Fibroblast of mammary gland (primary cell): ENCODE results near the gene SHTN1.
A peak's percentile ranks its signal among the peaks of the same experiment; 100 is the strongest.

Source experiments
- DNase-seq: peaks from one replicate; pipeline ENCODE4 v3.0.0-alpha.2; 2010; ENCODE audit warnings: low read depth
- H3K4me3 ChIP-seq: 2 replicates; pipeline ENCODE4 v1.5.1; 2011; ENCODE audit warnings: low read depth, mild to moderate bottlenecking, low read length, moderate library complexity; ENCODE audit not compliant: control insufficient read depth
- TF ChIP-seq, protein P1 (sequence below): conservative IDR thresholded peaks from 2 replicates; pipeline ENCODE4 v1.5.1; 2011; ENCODE audit warnings: low read depth, low read length, inconsistent platforms; ENCODE audit not compliant: control insufficient read depth, insufficient read depth

The SHTN1 gene

DNA sequence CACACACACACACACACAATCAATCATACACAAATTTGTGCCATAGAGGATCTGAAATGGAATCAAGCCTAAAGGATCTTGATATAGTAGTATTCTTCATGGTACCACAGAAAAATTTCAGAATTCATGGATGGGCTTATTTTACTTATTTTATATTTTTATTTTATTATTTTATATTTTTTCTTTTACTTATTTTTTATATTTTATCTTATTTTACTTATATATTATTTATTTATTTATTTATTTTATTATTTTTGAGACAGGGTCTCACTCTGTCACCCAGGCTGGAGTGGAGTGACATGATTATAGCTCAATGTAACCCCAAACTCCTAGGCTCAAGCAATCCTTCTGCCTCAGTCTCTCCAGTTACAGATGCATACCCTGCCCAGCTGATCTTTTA, 16.7 kb downstream of the SHTN1 start:
- H3K4me3 ChIP-seq = no peak overlapping the region
- no peak for DNase-seq
- TF ChIP-seq, protein P1, sequence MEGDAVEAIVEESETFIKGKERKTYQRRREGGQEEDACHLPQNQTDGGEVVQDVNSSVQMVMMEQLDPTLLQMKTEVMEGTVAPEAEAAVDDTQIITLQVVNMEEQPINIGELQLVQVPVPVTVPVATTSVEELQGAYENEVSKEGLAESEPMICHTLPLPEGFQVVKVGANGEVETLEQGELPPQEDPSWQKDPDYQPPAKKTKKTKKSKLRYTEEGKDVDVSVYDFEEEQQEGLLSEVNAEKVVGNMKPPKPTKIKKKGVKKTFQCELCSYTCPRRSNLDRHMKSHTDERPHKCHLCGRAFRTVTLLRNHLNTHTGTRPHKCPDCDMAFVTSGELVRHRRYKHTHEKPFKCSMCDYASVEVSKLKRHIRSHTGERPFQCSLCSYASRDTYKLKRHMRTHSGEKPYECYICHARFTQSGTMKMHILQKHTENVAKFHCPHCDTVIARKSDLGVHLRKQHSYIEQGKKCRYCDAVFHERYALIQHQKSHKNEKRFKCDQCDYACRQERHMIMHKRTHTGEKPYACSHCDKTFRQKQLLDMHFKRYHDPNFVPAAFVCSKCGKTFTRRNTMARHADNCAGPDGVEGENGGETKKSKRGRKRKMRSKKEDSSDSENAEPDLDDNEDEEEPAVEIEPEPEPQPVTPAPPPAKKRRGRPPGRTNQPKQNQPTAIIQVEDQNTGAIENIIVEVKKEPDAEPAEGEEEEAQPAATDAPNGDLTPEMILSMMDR = no peak

DNA sequence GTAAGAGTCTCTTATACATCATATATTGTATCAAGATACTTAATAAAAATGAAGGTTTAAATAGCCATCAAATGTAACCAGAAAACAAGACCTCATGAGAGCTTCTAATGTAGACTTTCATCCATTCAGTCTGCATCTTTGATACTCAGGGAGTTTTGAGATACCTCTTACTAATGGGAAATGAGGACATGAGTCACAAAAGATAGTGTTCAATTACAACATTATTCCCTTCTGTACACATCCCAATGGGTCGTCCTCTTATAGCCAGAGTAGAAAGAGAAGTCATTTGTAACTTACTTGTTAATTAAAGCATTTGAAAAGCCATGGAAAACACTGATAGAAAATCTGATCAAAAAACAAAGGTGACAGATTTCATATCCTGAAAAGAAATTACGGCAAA, 19.4 kb downstream of the SHTN1 start:
- no peak overlapping the region for H3K4me3 ChIP-seq
- TF ChIP-seq, protein P1 = no peak
- peak; percentile 20 for DNase-seq

DNA sequence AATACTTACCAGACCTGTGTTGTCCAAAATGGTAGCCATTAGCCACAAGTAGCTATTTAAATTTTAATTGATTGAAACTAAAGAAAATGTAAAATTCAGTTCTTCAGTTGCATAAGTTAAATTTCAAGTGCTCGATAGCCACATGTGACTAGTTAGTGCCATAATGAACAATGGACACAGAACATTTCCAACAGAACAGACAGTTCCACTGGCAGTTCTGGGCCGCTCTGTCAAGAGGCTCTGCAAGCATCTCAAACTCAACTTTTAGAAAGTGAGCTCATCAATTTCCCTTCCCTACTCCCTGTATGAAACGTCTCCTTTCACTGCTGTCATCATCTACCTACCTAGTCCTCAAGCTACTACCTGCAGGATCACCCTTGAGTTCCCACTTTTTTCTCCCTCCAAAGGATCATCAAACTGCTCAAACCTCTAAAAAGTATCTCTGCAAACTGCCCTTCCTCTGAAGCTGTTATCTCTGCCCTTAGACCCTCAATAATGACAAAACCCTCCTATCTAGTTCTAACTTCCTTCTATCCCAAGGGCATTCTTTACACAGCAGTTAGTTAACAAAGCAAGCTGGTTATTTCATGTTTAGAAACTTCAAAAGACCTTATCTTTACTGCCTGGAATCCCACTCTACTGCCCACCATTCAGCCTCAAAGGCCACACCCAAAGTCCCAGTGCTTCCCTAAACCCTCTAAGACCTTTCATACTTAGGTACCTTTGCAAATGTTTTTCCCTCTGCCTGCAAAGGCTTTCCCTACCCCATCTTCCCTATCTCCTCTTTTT, 20.6 kb downstream of the SHTN1 start:
- TF ChIP-seq, protein P1 = no peak
- no peak for DNase-seq
- no peak overlapping the region for H3K4me3 ChIP-seq

DNA sequence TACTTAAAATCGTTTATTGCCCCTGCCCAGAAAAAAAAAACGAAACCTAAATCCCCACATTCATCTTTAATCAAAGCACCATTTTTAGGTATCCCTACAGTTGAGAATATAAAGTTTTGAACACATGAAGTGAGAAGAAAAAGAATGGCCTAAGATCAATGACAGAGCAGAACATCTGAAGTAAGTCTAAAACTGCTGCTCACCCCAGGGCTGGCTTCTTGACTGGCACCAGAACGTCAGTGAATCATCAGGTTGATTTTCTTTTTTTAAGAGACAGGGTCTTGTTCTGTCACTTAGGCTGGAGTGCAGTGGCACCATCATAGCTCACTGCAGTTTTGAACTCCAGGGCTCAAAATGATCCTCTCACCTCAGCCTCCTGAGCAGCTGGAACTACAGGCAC, 24.9 kb downstream of the SHTN1 start:
- no peak for DNase-seq
- H3K4me3 ChIP-seq = no peak overlapping the region
- TF ChIP-seq, protein P1 = no peak

DNA sequence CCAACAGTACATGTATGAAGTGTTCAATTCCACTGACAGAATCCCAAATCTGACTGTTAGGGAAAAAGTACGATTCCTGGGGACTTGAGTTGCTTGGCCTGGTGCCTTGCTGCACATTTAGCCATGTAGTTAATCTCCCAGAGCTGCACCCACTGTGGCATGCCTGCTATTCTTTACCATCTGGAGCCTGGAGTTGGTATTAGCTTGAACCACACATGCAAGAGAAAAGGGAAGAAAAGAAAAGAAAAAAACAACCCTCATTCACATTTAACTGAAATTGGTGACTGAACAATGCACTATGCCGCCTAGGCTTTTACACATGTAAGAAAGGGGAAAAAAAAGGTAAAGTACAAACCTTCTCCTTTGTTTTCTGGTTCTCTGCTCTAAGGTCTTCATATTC, 26.1 kb downstream of the SHTN1 start:
- no peak overlapping the region for H3K4me3 ChIP-seq
- DNase-seq = no peak
- TF ChIP-seq, protein P1 = no peak

DNA sequence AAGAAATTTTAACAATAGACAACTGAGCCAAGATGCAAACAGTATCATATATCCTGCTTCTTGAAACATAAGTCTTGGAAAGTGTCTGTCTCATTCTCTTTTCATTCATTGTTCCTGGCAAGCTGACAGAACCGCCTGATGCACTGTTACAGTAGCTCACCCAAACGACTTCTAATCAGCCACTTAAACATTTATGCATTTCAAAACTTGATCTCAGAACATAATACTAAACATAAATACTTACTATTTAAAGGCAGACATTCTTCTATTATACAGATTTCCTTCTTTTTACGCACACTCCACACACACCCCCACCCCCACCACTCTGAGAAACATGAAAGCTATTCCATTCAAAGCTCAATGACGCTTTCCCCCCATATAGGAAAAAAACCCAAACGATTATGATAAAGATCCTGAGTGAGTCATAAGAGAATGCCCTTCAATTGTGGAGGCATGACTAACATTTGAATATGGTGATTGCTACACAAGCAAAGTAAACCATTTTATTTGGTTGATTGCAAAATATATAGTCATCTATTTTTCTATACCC, 30.5 kb downstream of the SHTN1 start:
- TF ChIP-seq, protein P1 = no peak
- DNase-seq = peak; percentile 89
- no peak overlapping the region for H3K4me3 ChIP-seq
